LNCaP clone FGC (cell line): ENCODE results near the gene OR2D3.
"Not testable (repeated sequence)": the region's sequence is repeated elsewhere in the genome, so short reads cannot be mapped to it uniquely, and the experiment has no call there.

Source experiments
- DNase-seq: peaks from one replicate; pipeline ENCODE4 v3.0.0-alpha.2; 2011; ENCODE audit warnings: low read depth
- H3K4me3 ChIP-seq: 2 replicates; pipeline ENCODE4 v1.5.1; 2011; ENCODE audit warnings: mild to moderate bottlenecking, low read depth, low read length, control low read depth
- TF ChIP-seq, protein P1 (sequence below): IDR thresholded peaks from 2 replicates; pipeline ENCODE4 v1.5.1; 2012; ENCODE audit warnings: mild to moderate bottlenecking; ENCODE audit not compliant: control insufficient read depth, insufficient read depth; ENCODE audit errors: extremely low read depth

Gene OR2D3

DNA sequence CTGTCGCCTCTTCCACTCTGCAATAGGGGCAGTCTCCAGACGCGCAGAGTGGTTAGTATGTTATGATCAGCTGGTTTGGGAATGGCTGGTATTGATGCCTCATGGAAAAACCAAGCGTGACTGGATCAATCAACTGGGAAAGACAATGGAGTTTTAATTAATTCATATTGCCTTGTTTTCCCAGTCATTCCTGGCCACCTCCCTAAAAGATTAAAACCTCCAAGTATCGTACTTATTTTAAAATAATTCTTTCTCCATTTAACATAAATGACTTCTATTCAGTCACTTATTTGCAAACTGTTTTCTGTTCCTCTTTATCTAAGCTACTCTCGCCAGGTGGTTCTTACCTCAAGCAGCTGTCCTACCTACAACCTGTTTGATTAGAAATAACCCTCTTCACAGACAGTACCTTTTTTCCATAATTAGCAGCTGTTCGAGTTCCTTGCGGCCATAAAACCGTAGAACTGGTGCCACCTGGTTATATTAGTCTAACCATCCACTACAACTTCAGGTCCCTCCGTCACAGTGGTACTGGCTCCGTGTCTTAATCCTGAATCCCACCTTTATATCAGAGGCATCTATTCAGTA, 6.3 kb downstream of the OR2D3 start:
- TF ChIP-seq, protein P1, sequence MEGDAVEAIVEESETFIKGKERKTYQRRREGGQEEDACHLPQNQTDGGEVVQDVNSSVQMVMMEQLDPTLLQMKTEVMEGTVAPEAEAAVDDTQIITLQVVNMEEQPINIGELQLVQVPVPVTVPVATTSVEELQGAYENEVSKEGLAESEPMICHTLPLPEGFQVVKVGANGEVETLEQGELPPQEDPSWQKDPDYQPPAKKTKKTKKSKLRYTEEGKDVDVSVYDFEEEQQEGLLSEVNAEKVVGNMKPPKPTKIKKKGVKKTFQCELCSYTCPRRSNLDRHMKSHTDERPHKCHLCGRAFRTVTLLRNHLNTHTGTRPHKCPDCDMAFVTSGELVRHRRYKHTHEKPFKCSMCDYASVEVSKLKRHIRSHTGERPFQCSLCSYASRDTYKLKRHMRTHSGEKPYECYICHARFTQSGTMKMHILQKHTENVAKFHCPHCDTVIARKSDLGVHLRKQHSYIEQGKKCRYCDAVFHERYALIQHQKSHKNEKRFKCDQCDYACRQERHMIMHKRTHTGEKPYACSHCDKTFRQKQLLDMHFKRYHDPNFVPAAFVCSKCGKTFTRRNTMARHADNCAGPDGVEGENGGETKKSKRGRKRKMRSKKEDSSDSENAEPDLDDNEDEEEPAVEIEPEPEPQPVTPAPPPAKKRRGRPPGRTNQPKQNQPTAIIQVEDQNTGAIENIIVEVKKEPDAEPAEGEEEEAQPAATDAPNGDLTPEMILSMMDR: no peak
- DNase-seq: no peak
- peak overlapping the region; percentile 68 for H3K4me3 ChIP-seq

DNA sequence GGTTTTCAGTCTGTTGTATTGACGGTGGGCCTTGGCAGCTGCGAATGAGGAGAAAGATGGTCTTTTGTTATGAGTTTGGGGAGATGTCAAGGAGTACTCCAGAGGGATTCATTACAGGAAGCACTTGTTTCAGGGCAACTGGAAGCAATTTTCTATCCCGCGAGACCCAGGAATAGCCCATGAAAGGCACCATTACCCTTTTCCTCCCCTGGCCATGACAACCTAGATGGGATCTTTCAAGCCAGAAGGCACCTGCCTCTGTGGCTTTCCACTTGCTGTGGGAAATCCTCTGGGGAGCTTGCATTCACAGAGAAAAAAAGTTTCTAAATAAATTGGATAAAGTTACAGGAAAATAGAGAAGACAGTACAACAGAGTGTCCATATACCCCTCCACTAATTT, 8.1 kb downstream of the OR2D3 start:
- no peak for DNase-seq
- H3K4me3 ChIP-seq: no peak overlapping the region
- TF ChIP-seq, protein P1: no peak

DNA sequence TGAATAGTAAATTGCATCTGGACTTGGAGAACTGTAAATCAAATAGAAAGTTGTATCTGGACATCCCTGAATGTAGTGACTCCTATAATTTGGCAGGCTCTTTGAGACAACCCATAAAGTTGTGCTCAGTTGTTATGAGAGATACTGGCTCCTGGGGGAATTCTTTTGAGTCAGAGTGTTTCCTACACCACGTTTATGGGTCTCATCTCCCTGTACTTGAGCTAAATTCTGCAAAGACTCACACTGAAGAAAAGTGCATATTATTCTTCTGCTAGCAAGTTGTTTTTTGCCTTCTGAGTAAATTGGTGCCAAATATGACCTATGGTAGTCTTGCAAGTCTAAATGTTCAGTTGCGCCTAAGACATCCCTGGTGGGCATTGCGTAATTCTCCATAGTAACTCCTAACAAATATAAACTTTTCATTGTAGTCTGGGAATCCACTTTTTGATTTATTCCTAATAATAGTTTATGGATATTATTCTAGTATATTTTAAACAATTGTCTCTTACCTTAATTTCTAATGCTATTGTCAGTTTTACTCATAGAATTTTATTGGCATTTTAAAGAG, 10.4 kb downstream of the OR2D3 start:
- no peak overlapping the region for H3K4me3 ChIP-seq
- DNase-seq: no peak
- TF ChIP-seq, protein P1: no peak

DNA sequence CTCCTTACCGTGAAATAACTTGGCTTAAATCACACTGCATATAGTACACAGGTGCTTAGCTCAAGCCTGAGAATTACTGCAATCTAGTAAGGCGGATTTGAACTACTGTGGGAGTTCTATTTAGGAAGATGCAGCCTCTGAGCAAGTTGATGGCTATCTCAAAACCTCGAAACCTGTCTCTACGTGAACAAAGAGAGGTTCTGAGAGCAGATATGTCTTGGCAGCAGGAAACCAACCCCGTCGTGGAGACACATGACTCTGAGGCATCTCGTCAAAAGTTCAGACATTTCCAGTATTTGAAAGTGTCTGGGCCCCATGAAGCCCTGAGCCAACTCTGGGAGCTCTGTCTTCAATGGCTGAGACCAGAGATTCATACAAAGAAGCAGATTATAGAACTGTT, 11.3 kb downstream of the OR2D3 start:
- TF ChIP-seq, protein P1: no peak
- no peak for DNase-seq
- no peak overlapping the region for H3K4me3 ChIP-seq

DNA sequence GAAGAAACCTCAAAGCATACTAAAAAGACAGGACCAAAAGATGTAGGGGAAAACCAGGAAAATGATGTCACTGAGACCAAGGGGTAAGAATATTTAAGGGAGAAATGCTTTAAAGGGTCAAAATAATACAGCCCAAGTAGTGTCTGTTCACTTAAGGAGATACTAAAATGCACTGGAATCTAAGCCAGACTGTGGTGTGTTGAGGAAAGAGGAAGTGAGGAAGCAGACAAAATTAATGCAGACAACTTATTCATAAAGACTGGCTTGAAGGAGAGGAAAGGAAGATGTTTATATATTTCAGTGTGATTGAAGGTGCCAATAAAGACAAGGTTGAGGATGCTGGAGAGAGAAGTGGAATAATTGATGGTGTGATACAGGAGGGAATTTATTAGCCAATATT, 21.2 kb downstream of the OR2D3 start:
- TF ChIP-seq, protein P1: no peak
- DNase-seq: no peak
- no peak overlapping the region for H3K4me3 ChIP-seq

DNA sequence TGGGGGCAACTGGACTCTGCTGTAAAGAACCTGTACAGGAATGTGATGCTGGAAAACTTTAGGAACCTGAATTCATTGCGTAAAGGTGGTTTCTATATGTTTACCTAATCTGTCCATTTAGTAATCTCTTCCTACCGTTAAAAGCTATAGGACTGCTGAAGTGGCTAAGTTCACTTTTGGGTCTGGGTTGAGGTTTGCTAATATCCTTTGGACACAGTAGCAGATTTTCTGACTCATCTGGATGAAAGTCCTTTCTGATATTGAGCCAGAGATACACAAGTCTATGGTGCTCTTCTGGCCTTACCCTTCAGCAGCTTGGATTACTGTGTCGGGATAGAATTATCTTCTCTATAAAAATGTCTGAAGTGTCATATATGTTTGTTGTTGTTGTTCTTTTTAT, 22.3 kb downstream of the OR2D3 start:
- DNase-seq: no peak
- no peak overlapping the region for H3K4me3 ChIP-seq
- TF ChIP-seq, protein P1: no peak

DNA sequence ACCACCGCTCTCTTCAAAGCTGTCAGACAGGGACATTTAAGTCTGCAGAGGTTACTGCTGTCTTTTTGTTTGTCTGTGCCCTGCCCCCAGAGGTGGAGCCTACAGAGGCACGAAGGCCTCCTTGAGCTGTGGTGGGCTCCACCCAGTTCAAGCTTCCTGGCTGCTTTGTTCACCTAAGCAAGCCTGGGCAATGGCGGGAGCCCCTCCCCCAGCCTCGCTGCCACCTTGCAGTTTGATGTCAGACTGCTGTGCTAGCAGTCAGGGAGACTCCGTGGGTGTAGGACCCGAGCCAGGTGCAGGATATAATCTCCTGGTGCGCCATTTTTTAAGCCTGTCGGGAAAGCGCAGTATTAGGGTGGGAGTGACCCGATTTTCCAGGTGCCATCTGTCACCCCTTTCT, 33.4 kb downstream of the OR2D3 start:
- DNase-seq, H3K4me3 ChIP-seq: not testable (repeated sequence)
